Mesothelial cell of epicardium (in vitro differentiated cells): ENCODE measurements around the gene PON1. TPM values are rescaled to one million over a fixed set of nuclear protein-coding genes. Genes with fewer than 3 reads are reported as not detected.

Experiments used
- DNase-seq, 2 experiments: peaks; one replicate each; pipeline ENCODE4 v3.0.0; 2021; ENCODE audit warnings: low spot score in 2 of 2; ENCODE audit not compliant: unreplicated experiment in 2 of 2
- H3K27ac Mint-ChIP-seq: 2 replicates; pipeline ENCODE4 v1.8.0; 2021; ENCODE audit warnings: mixed read lengths
- H3K27me3 Mint-ChIP-seq: 2 replicates; pipeline ENCODE4 v1.8.0; 2021; ENCODE audit warnings: low read depth, mixed read lengths
- H3K36me3 Mint-ChIP-seq: 2 replicates; pipeline ENCODE4 v1.8.0; 2021; ENCODE audit warnings: mixed read lengths
- H3K4me1 Mint-ChIP-seq: 2 replicates; pipeline ENCODE4 v1.8.0; 2021; ENCODE audit warnings: mixed read lengths
- H3K4me3 Mint-ChIP-seq: 2 replicates; pipeline ENCODE4 v1.8.0; 2021; ENCODE audit warnings: mild to moderate bottlenecking, moderate library complexity, mixed read lengths
- H3K9me3 Mint-ChIP-seq: 2 replicates; pipeline ENCODE4 v1.8.0; 2021; ENCODE audit warnings: mixed read lengths
- CTCF ChIP-seq: fragments of 200-600 bp; sonication (generic); IDR thresholded peaks from one replicate; pipeline ENCODE4 v1.5.0; 2021; ENCODE audit warnings: antibody characterized with exemption; ENCODE audit not compliant: unreplicated experiment
- total RNA-seq: library from RNA; stranded (reverse); gene quantifications from 3 replicates; pipeline ENCODE4 v1.2.1, GENCODE V29; 2021

Gene PON1
- not detected in 3 replicates for total RNA-seq

- no peak for DNase-seq
- H3K36me3 Mint-ChIP-seq, result no peaks in the 10 kb centered on the region
- TF ChIP-seq CTCF, result no peak
- no peaks in the 10 kb centered on the region for H3K4me1 Mint-ChIP-seq
- no peak within 1 kb of the TSS for H3K27ac Mint-ChIP-seq
- peaks cover 23% of the 10 kb centered on the region for H3K27me3 Mint-ChIP-seq
- H3K4me3 Mint-ChIP-seq, result no peak within 1 kb of the TSS
- H3K9me3 Mint-ChIP-seq, result peaks cover 9% of the 10 kb centered on the region
Measured at GRCh38 chr7:95324431-95324830, at the start of gene PON1. Gene PON1 (minus strand): TSS chr7:95324532. CDS start chr7:95324475, 57 bp downstream.

- H3K9me3 Mint-ChIP-seq, result peaks cover 5% of the 10 kb centered on the region
Measured at GRCh38 chr7:95373323-95373722, 49.0 kb upstream of the PON1 start.

DNA sequence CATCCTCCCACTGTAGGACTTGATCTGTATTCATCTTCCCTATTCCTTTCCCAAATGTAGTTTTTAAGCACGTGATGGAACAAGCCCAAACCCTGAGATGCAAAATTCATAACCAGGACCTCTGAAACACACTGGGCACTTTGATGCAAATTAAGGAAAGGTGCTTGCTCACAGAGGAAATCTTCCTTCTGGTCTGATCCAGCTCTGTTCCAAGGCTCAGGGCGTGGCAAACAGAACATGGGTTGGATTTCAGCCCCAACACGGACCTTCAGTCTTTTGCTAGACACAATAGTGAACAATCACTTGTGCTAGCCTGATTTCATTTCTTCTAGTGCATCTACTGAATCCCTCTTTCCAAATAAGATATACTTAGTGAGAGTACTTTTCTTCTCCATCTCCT, 43.9 kb upstream of the PON1 start:
- no peak for TF ChIP-seq CTCF
- no peaks in the 10 kb centered on the region for H3K27me3 Mint-ChIP-seq

More at GRCh38 chr7:95373323-95373722, 49.0 kb upstream of the PON1 start:
- Mint-ChIP-seq H3K4me3 (no peak overlapping the region), H3K36me3 (no peaks in the 10 kb centered on the region), H3K4me1 (no peaks in the 10 kb centered on the region), H3K27me3 (no peaks in the 10 kb centered on the region), H3K27ac (no peak overlapping the region)
- DNase-seq, result no peak
- TF ChIP-seq CTCF, result no peak

GRCh38 chr7:95367606-95368005, 43.3 kb upstream of the PON1 start:
- no peaks in the 10 kb centered on the region for H3K27me3 Mint-ChIP-seq
- H3K27ac Mint-ChIP-seq, result no peak overlapping the region
- H3K4me3 Mint-ChIP-seq, result no peak overlapping the region
- H3K36me3 Mint-ChIP-seq, result no peaks in the 10 kb centered on the region
- no peak for DNase-seq
- TF ChIP-seq CTCF, result no peak
- no peaks in the 10 kb centered on the region for H3K9me3 Mint-ChIP-seq
- no peaks in the 10 kb centered on the region for H3K4me1 Mint-ChIP-seq

More for the DNA sequence above, 43.9 kb upstream of the PON1 start:
- Mint-ChIP-seq H3K27ac (no peak overlapping the region), H3K4me1 (no peaks in the 10 kb centered on the region), H3K4me3 (no peak overlapping the region), H3K9me3 (no peaks in the 10 kb centered on the region), H3K36me3 (no peaks in the 10 kb centered on the region)
- no peak for DNase-seq

DNA sequence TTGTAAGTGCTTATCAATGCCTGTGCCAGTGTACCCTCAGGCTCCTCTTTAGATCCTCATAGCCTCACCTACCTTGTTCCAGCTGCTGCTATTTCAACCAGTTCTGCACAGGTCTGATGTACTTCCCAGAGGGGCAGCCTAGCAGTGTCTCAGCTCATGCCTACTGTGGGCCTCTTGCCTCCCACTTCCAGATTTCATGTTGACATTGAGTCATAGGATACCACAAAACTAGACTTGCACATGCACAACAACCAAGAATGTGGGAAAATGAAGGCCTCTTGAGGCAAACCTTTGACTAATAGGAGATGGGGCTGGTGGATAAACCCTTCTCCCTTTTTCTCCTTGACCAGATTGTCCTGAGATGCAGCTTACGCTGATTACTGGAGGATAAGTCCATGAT, 40.8 kb upstream of the PON1 start:
- H3K27ac Mint-ChIP-seq, result no peak overlapping the region
- no peaks in the 10 kb centered on the region for H3K27me3 Mint-ChIP-seq
- no peak for DNase-seq
- no peaks in the 10 kb centered on the region for H3K4me1 Mint-ChIP-seq
- TF ChIP-seq CTCF, result no peak
- no peak overlapping the region for H3K4me3 Mint-ChIP-seq
- no peaks in the 10 kb centered on the region for H3K9me3 Mint-ChIP-seq
- no peaks in the 10 kb centered on the region for H3K36me3 Mint-ChIP-seq

DNA sequence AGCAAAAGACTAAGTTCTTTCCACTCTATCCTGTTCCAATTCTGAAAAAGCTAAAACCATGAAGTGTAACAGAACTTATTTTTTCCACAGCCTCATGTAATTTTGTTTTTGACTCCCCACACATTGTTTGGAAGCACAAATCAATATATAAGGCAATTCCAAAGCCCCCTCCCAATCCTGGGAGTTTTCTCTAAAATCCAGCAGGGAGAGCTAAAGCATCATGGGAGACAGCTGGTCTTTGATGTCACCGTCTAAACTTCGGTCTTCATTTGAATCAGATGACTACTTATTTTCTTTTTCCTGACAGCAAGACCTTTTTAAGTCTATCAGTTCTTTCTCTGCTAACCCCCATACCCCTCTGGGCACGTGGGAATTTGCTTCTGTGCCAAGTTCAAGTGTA, 33.3 kb upstream of the PON1 start:
- no peak for DNase-seq
- no peaks in the 10 kb centered on the region for H3K27me3 Mint-ChIP-seq
- no peaks in the 10 kb centered on the region for H3K36me3 Mint-ChIP-seq
- no peak for TF ChIP-seq CTCF
- H3K9me3 Mint-ChIP-seq, result peaks cover 10% of the 10 kb centered on the region
- H3K27ac Mint-ChIP-seq, result no peak overlapping the region
- no peaks in the 10 kb centered on the region for H3K4me1 Mint-ChIP-seq
- no peak overlapping the region for H3K4me3 Mint-ChIP-seq
